Retinal pigment epithelial cell (primary cell): Measurements from ENCODE around the gene FUBP3.
A peak's percentile ranks its signal among the peaks of the same experiment; 100 is the strongest.

Experiments
- DNase-seq: peaks from one replicate; pipeline ENCODE4 v3.0.0-alpha.2; 2010; ENCODE audit warnings: low read depth
- H3K4me3 ChIP-seq: 2 replicates; pipeline ENCODE4 v1.5.1; 2011; ENCODE audit warnings: mild to moderate bottlenecking, low read length, control low read depth, moderate library complexity
- CTCF ChIP-seq: conservative IDR thresholded peaks from 2 replicates; pipeline ENCODE4 v1.5.1; 2011; ENCODE audit warnings: low read depth, low read length, control low read depth, inconsistent platforms

The FUBP3 gene

DNA sequence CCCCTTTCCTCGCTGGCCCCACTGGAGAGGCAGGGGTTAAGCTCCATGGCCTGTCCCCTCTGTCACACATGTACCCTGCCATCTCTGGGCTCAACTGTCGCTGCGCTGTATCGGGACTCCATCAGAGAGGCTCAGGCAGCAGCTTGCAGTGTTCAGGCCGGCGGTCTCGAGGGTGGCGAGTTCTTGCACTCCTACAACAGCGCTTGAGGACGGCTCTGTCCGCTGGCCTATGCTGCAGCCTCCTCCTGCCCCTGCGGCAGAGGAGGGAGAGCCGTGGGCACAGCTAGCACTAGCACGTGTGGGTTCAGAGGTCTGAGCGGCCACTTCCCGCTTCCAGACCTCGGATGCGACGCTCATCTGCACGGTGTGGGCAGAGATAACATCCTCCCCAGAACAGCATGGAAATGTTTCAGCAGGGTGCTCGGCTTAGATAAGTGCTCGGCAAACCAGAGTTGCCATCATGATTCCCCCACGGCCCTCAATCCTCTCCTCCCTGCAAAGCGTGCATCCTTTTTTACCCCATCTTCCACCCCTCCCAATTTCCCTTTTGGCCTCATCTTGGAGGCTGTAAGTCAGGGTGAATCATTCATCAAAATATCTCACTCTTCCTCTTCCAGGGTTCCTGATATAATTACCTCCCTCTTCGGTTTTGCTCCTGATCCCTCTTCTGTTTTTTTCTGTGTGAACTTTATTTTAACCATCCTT, 41.9 kb upstream of the FUBP3 start:
- TF ChIP-seq CTCF: no peak
- DNase-seq: no peak
- H3K4me3 ChIP-seq: no peak overlapping the region

DNA sequence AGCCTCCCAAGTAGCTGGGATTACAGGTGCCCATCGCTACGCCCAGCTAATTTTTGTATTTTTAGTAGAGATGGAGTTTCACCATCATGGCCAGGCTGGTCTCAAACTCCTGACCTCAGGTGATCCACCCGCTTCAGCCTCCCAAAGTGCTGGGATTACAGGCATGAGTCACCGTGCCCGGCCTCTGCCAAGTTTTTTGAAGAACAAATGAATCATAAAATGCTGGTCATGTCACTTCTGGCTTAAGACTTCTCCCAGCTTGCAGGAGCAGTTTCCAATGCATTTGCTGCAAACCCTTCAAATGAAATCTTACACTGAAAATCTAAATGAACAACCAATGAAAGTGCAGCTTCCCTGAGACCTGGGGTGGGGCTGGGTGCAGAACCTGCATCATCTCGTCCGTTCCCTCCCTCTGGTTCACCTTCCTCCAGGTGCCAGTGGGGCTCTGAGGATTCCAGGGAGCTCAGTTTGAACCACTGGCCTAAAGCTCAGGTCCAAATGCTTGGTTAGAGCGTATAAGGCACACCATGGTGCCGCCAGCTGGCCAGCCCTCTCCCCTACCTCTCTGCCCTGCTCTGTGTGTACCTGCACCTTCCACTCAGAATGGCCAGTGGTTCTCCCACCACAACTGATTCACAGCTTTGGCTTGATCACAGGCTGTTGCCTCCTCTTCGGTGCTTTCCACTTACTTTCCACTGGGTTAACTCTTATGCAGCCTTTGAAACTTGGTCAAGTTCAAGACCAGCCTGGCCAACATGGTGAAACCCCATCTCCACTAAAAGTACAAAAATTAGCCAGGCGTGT, 39.8 kb upstream of the FUBP3 start:
- H3K4me3 ChIP-seq: no peak overlapping the region
- TF ChIP-seq CTCF: no peak
- peak; percentile 64 for DNase-seq

DNA sequence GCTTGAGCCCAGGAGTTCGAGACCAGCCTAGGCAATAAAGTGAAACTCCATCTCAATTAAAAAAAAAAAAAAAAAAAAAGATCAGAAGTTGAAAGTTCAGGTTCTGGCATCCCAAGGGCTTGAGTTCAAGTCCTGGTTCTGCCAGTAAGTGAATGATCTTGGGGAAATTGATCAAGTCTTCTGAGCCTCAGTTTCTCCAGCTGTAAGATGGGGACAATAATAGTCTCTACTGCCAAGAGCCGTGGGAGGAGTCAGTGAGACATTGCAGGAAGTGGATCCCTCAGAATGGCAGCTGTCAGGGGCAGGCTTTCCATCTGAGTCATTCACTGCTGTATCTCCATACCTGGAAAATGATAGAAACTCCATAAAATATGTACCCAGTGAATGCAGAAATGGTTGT, 37.8 kb upstream of the FUBP3 start:
- TF ChIP-seq CTCF: no peak
- DNase-seq: no peak
- H3K4me3 ChIP-seq: no peak overlapping the region

- DNase-seq: no peak
- no peak for TF ChIP-seq CTCF
- no peak overlapping the region for H3K4me3 ChIP-seq
These were observed 37.3 kb upstream of the FUBP3 start for GRCh38 chr9:130542038-130542437.

- DNase-seq: no peak
- H3K4me3 ChIP-seq: no peak overlapping the region
- no peak for TF ChIP-seq CTCF
These were observed 36.7 kb upstream of the FUBP3 start for GRCh38 chr9:130542457-130543228.

DNA sequence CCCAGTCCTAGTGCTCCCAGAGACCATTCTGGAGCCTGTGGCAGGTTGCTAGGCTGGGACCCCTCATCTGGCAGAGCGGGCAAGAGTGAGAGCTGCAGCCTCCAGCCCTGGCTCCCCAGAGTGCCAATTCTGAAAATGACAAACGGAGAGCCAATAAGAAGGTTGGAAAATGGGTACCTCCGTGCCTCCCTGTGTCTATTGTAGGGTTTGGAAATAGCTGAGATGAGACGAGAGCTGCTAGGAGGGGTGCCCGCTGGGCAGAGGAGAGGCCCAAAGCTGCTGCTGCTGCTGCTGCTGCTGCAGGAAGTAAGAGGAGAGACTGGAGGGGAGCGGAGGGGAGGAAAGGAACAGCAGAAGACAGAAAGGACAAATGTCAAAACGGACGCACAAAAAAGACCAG, 36.0 kb upstream of the FUBP3 start:
- no peak for TF ChIP-seq CTCF
- no peak for DNase-seq
- H3K4me3 ChIP-seq: no peak overlapping the region
